H1 (cell line): ENCODE measurements around the gene SMIM5. TPM values are rescaled to one million over a fixed set of nuclear protein-coding genes. Genes with fewer than 3 reads are reported as not detected.

Experiments
- CTCF ChIA-PET: fragments of 300-600 bp; sonication (Branson Sonifier 250); formaldehyde crosslinking; loops from one replicate; lab custom pipeline; 2021; ENCODE audit not compliant: partially characterized antibody; lab: Charles Lee
- POLR2A ChIA-PET: fragments of 300-600 bp; sonication (Branson Sonifier 250); formaldehyde crosslinking; loops from one replicate; lab custom pipeline; 2021; ENCODE audit warnings: inconsistent platforms; ENCODE audit not compliant: partially characterized antibody; lab: Charles Lee
- DNase-seq, 2 experiments: peaks; one replicate each; pipeline versions ENCODE4 v3.0.0 to v3.0.0-alpha.2; 2010 to 2022; ENCODE audit warnings: low spot score in 2 of 2, low read depth in 1 of 2, mixed read lengths in 1 of 2
- FAIRE-seq: peaks from 2 replicates; lab custom pipeline; 2011; peaks lifted over from hg19 to GRCh38; lab: Jason Lieb, UNC
- H2AFZ ChIP-seq: 2 replicates; pipeline ENCODE4 v1.8.1; 2012; ENCODE audit warnings: low read length, inconsistent platforms
- H2AK5ac ChIP-seq: 2 replicates; pipeline ENCODE4 v1.6.1; 2013; ENCODE audit warnings: low read depth, low read length
- H2BK120ac ChIP-seq: replicated peaks from 2 replicates; pipeline ENCODE3; 2013; ENCODE audit warnings: low read depth, low read length, inconsistent platforms
- H2BK12ac ChIP-seq: 2 replicates; pipeline ENCODE4 v1.6.1; 2013; ENCODE audit warnings: low read depth, low read length
- H2BK15ac ChIP-seq: 2 replicates; pipeline ENCODE4 v1.6.1; 2013; ENCODE audit warnings: low read length
- H2BK20ac ChIP-seq: 2 replicates; pipeline ENCODE4 v1.6.1; 2013; ENCODE audit warnings: low read length
- H2BK5ac ChIP-seq: 2 replicates; pipeline ENCODE4 v1.6.1; 2013; ENCODE audit warnings: low read depth, low read length
- H3K14ac ChIP-seq: 2 replicates; pipeline ENCODE4 v1.6.1; 2013; ENCODE audit warnings: inconsistent platforms; ENCODE audit not compliant: insufficient read length
- H3K18ac ChIP-seq: 2 replicates; pipeline ENCODE4 v1.6.1; 2013; ENCODE audit warnings: low read length; ENCODE audit errors: extremely low read depth
- H3K23ac ChIP-seq: 2 replicates; pipeline ENCODE4 v1.6.1; 2013; ENCODE audit warnings: inconsistent platforms; ENCODE audit not compliant: insufficient read length
- H3K23me2 ChIP-seq: 2 replicates; pipeline ENCODE4 v1.6.1; 2013; ENCODE audit warnings: low read depth, low read length
- H3K27ac ChIP-seq: 2 replicates; pipeline ENCODE4 v1.6.1; 2011; ENCODE audit warnings: low read depth, low read length, inconsistent platforms
- H3K27me3 ChIP-seq, 4 experiments: replicated peaks in 1 of 4; 1 replicate in 1 of 4; 2 replicates in 3 of 4; pipeline versions ENCODE4 v1.6.1 to v1.8.1; 2011 to 2013; ENCODE audit warnings: low read length in 3 of 4, mild to moderate bottlenecking in 3 of 4, inconsistent platforms in 2 of 4, mixed read lengths in 2 of 4, moderate library complexity in 1 of 4; ENCODE audit not compliant: control insufficient read depth in 3 of 4, insufficient read depth in 3 of 4; ENCODE audit errors: extremely low read depth in 1 of 4
- H3K36me3 ChIP-seq, 4 experiments: 2 replicates each; pipeline versions ENCODE4 v1.6.1 to v1.8.1; 2011 to 2013; ENCODE audit warnings: mild to moderate bottlenecking in 4 of 4, low read length in 3 of 4, moderate library complexity in 2 of 4, control low read depth in 1 of 4, inconsistent platforms in 1 of 4; ENCODE audit not compliant: insufficient read depth in 4 of 4, control insufficient read depth in 2 of 4
- H3K4ac ChIP-seq: replicated peaks from 2 replicates; pipeline ENCODE3; 2013; ENCODE audit warnings: low read length, low read depth, mixed read lengths, inconsistent platforms; ENCODE audit not compliant: insufficient read length
- H3K4me1 ChIP-seq, 4 experiments: replicated peaks in 1 of 4; 1 replicate in 1 of 4; 2 replicates in 3 of 4; pipeline versions ENCODE4 v1.6.1 to v1.8.1; 2011 to 2013; ENCODE audit warnings: low read length in 3 of 4, inconsistent platforms in 2 of 4, mixed read lengths in 1 of 4; ENCODE audit not compliant: insufficient read depth in 4 of 4, control insufficient read depth in 3 of 4
- H3K4me2 ChIP-seq, 2 experiments: 2 replicates each; pipeline versions ENCODE4 v1.6.1 to v1.8.1; 2011 to 2013; ENCODE audit warnings: low read depth in 2 of 2, low read length in 2 of 2, control low read depth in 1 of 2, inconsistent platforms in 1 of 2, mild to moderate bottlenecking in 1 of 2; ENCODE audit not compliant: insufficient read depth in 1 of 2
- H3K4me3 ChIP-seq, 4 experiments: fragments of 200-600, 300-600 bp in 1 of 4; sonication (generic), shearing (Covaris generic), sonication (Bioruptor Twin) in 1 of 4; 2 replicates each; pipeline versions ENCODE4 v1.5.1 to v1.8.1; 2011 to 2016; ENCODE audit warnings: low read length in 4 of 4, low read depth in 3 of 4, control low read depth in 2 of 4, inconsistent platforms in 2 of 4, mild to moderate bottlenecking in 2 of 4, mixed read lengths in 1 of 4, moderate library complexity in 1 of 4; ENCODE audit not compliant: insufficient read depth in 2 of 4; ENCODE audit errors: extremely low read depth in 1 of 4
- H3K56ac ChIP-seq: replicated peaks from 2 replicates; pipeline ENCODE3; 2013; ENCODE audit warnings: low read depth, mild to moderate bottlenecking, mixed read lengths, low read length, inconsistent platforms; ENCODE audit not compliant: insufficient read length
- H3K79me1 ChIP-seq: 2 replicates; pipeline ENCODE4 v1.6.1; 2013; ENCODE audit warnings: low read depth, low read length, control low read depth
- H3K79me2 ChIP-seq, 2 experiments: 2 replicates each; pipeline versions ENCODE4 v1.6.1 to v1.8.1; 2012 to 2013; ENCODE audit warnings: low read length in 2 of 2, mild to moderate bottlenecking in 2 of 2, inconsistent platforms in 1 of 2; ENCODE audit not compliant: insufficient read depth in 2 of 2, control insufficient read depth in 1 of 2
- H3K9ac ChIP-seq, 4 experiments: replicated peaks in 1 of 4; 1 replicate in 1 of 4; 2 replicates in 3 of 4; pipeline versions ENCODE4 v1.6.1 to v1.8.1; 2011 to 2013; ENCODE audit warnings: low read depth in 3 of 4, low read length in 3 of 4, control low read depth in 2 of 4, mild to moderate bottlenecking in 2 of 4, moderate library complexity in 2 of 4, inconsistent platforms in 1 of 4; ENCODE audit errors: extremely low read depth in 1 of 4
- H3K9me3 ChIP-seq, 2 experiments: 2 replicates each; pipeline versions ENCODE4 v1.6.1 to v1.8.1; 2012 to 2013; ENCODE audit warnings: mild to moderate bottlenecking in 2 of 2, moderate library complexity in 2 of 2, control low read depth in 1 of 2, inconsistent platforms in 1 of 2, low read depth in 1 of 2, low read length in 1 of 2, mixed read lengths in 1 of 2; ENCODE audit not compliant: insufficient read depth in 2 of 2
- H4K20me1 ChIP-seq, 2 experiments: replicated peaks in 1 of 2; 2 replicates each; pipeline versions ENCODE3 to v1.8.1; 2011 to 2013; ENCODE audit warnings: inconsistent platforms in 2 of 2, low read length in 2 of 2, mild to moderate bottlenecking in 1 of 2; ENCODE audit not compliant: insufficient read depth in 2 of 2, control insufficient read depth in 1 of 2
- H4K5ac ChIP-seq: 2 replicates; pipeline ENCODE4 v1.6.1; 2013; ENCODE audit warnings: low read length, low read depth, mixed read lengths, inconsistent platforms; ENCODE audit not compliant: insufficient read length
- H4K8ac ChIP-seq: 2 replicates; pipeline ENCODE4 v1.8.0; 2013; ENCODE audit warnings: mild to moderate bottlenecking, moderate library complexity, low read length, inconsistent platforms; ENCODE audit not compliant: insufficient read depth; ENCODE audit errors: extremely low read depth
- H4K91ac ChIP-seq: replicated peaks from 2 replicates; pipeline ENCODE3; 2013; ENCODE audit warnings: low read length, mixed read lengths, inconsistent platforms; ENCODE audit not compliant: insufficient read length
- CEBPB ChIP-seq: IDR thresholded peaks from 2 replicates; pipeline ENCODE4 v1.6.1; 2012; ENCODE audit warnings: low read depth, low read length
- CHD2 ChIP-seq: IDR thresholded peaks from 2 replicates; pipeline ENCODE4 v1.6.1; 2012; ENCODE audit warnings: low read length, improper control_type of control experiment
- EZH2 ChIP-seq: fragments of 200-600 bp; sonication (generic); IDR thresholded peaks from 2 replicates; pipeline ENCODE4 v1.7.1; 2012; ENCODE audit warnings: low read depth, mild to moderate bottlenecking, moderate library complexity, low read length, inconsistent platforms; ENCODE audit not compliant: severe bottlenecking
- JUN ChIP-seq: IDR thresholded peaks from 2 replicates; pipeline ENCODE4 v1.6.1; 2011; ENCODE audit warnings: low read depth, mild to moderate bottlenecking, improper control_type of control experiment, low read length
- RBBP5 ChIP-seq: IDR thresholded peaks from 2 replicates; pipeline ENCODE4 v1.7.1; 2012; ENCODE audit warnings: low read depth, mild to moderate bottlenecking, inconsistent platforms, low read length, moderate library complexity, borderline replicate concordance
- SP2 ChIP-seq: IDR thresholded peaks from 2 replicates; pipeline ENCODE4 v1.6.1; 2012; ENCODE audit warnings: mild to moderate bottlenecking, low read length, inconsistent platforms
- TBP ChIP-seq: IDR thresholded peaks from 2 replicates; pipeline ENCODE4 v1.6.1; 2011; ENCODE audit warnings: low read depth, low read length, improper control_type of control experiment
- WGBS, 2 experiments: shearing (Covaris generic) in 1 of 2; methylation state at CpG; one replicate each; pipeline versions ENCODE4 v1.1.6 to v1.1.7; 2013 to 2015; ENCODE audit warnings: low lambda C conversion rate in 2 of 2, mixed read lengths in 2 of 2, inconsistent platforms in 1 of 2, low coverage in 1 of 2, missing lambda C conversion rate in 1 of 2; ENCODE audit not compliant: insufficient replicate concordance in 2 of 2, insufficient coverage in 1 of 2, insufficient read length in 1 of 2; ENCODE audit errors: extremely low coverage in 1 of 2, missing lambda C conversion rate in 1 of 2; 5-methylcytosine and 5-hydroxymethylcytosine counted together
- polyA plus RNA-seq, 7 experiments: library from polyadenylated mRNA; depleted of rRNA in 3 of 7; stranded (reverse) in 5 of 7; unstranded in 2 of 7; fragments of >200 nt in 5 of 7; fragments of 200-250 nt in 2 of 7; gene quantifications; 1 replicate in 5 of 7; 2 replicates in 1 of 7; 4 replicates in 1 of 7; pipeline versions ENCODE4 v1.2.1 to v1.2.3, GENCODE V29; 2011 to 2013; ENCODE audit warnings: missing spikeins in 2 of 7, mixed read lengths in 2 of 7
- total RNA-seq: library from RNA; stranded (reverse); fragmentation: NEBNext Ultra II Directional; extraction: Animal tissue kit (Norgen Biotek cat#: 25700); gene quantifications from 2 replicates; pipeline ENCODE4 v1.2.1, GENCODE V29; 2021
- TF ChIP-seq, protein P1 (sequence below): IDR thresholded peaks from 2 replicates; pipeline ENCODE4 v1.6.1; 2011; ENCODE audit warnings: low read depth, mild to moderate bottlenecking, low read length; ENCODE audit not compliant: insufficient read depth

The SMIM5 gene
- total and polyA plus RNA-seq, 2 of the 8 experiments (the other 6 are each of a cell fraction or from before 2014, with no cell fraction given), result not detected

DNA sequence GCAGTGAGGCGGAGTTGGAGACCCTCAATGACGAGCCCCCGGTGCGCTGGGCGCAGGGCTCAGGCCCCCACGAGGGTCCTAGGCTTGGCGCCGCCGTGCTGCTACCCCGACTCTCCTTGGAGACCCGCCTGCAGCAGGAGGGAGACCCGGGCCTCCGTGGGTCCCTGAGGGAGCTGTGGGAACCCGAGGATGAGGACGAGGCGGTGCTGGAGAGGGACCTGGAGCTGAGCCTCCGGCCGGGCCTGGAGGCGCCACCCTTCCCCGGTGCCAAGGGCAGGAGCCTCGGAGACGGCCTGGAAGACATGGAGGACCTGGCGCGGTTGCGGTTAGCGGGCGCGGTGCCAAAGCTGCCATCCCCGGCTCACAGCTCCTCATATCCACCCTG, 43.3 kb upstream of the SMIM5 start:
- Histone ChIP-seq H2AFZ (0 out of 2 replicates have a peak overlapping the region, but pooled peaks have one; percentile 8), H3K23ac (no peak overlapping the region), H3K4me2 (peak overlapping the region; percentile 77 to 80), H3K9ac (no peak overlapping the region), H2BK20ac (no peak overlapping the region), H3K4ac (no peak overlapping the region), H2AK5ac (no peak overlapping the region), H3K56ac (no peak overlapping the region), H3K18ac (no peak overlapping the region), H3K79me2 (no peaks in the 10 kb centered on the region), H3K79me1 (no peaks in the 10 kb centered on the region), H4K91ac (peak overlapping the region; percentile 42), H3K4me3 (peak overlapping the region; percentile 1 to 67 (median 22); a peak in 6 of 8 replicates), H4K5ac (peak overlapping the region; percentile 38), H3K23me2 (peaks cover 14% of the 10 kb centered on the region; the same call in 1 of the 2 replicates), H2BK5ac (0 out of 2 replicates have a peak overlapping the region, but pooled peaks have one; percentile 24), H4K20me1 (no peaks in the 10 kb centered on the region), H3K36me3 (no peaks in the 10 kb centered on the region), H2BK12ac (0 out of 2 replicates have a peak overlapping the region, but pooled peaks have one; percentile 39), H2BK120ac (no peak overlapping the region), H3K14ac (no peak overlapping the region), H3K27ac (no peak overlapping the region), H3K9me3 (no peaks in the 10 kb centered on the region), H3K27me3 (peaks cover 0 to 19% (median 5%) of the 10 kb centered on the region in 4 experiments; a peak in 4 of 7 replicates), H4K8ac (no peak overlapping the region; the same call in 1 of the 2 replicates), H2BK15ac (no peak overlapping the region; the same call in 1 of the 2 replicates), H3K4me1 (peaks cover 0 to 9% (median 3%) of the 10 kb centered on the region in 4 experiments; a peak in 5 of 7 replicates)
- DNase-seq (no peak), FAIRE-seq (no peak)
- TF ChIP-seq CEBPB, result no peak
- TF ChIP-seq CHD2, result no peak
- TF ChIP-seq JUN, result no peak
- TF ChIP-seq TBP, result no peak
- no peak for TF ChIP-seq SP2
- TF ChIP-seq, protein P1, sequence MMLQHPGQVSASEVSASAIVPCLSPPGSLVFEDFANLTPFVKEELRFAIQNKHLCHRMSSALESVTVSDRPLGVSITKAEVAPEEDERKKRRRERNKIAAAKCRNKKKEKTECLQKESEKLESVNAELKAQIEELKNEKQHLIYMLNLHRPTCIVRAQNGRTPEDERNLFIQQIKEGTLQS, result no peak
- TF ChIP-seq RBBP5, result no peak
- no peak for TF ChIP-seq EZH2
- ChIA-PET CTCF (interaction anchor here (0.6 to 59.2 kb wide), 20 partner anchors 9 to 168 kb away, joined by 3 to 2200 read pairs (median 3); partner anchors contain the start of genes RECQL5, SAP30BP, SMIM5 and TSEN54), POLR2A (interaction anchor here (0.5 to 2.4 kb wide), 6 partner anchors 9 to 190 kb away, joined by 3 to 7 read pairs (median 4); partner anchors contain the start of genes SMIM5 and TSEN54)
- 81% methylated on average over 26 of the region's 29 CpGs; no CpG with 5 or more reads in 1 of the 2 experiments for WGBS, 2 experiments
